OCI-LY1 (cell line): Measurements from ENCODE around the gene CSMD2.

Experiments used
- CTCF ChIP-seq: fragments of 200-600 bp; sonication (generic), shearing (Covaris generic); IDR thresholded peaks from 2 replicates; pipeline ENCODE4 v1.5.1; 2017; ENCODE audit warnings: mild to moderate bottlenecking, antibody characterized with exemption, low read length, moderate library complexity, mixed read lengths
- EZH2 ChIP-seq: fragments of 200-600 bp; sonication (generic), shearing (Covaris generic); IDR thresholded peaks from 2 replicates; pipeline ENCODE4 v1.8.0; 2017; ENCODE audit warnings: borderline replicate concordance, mixed run types, mild to moderate bottlenecking, antibody characterized with exemption, low read length, moderate library complexity, mixed read lengths

DNA sequence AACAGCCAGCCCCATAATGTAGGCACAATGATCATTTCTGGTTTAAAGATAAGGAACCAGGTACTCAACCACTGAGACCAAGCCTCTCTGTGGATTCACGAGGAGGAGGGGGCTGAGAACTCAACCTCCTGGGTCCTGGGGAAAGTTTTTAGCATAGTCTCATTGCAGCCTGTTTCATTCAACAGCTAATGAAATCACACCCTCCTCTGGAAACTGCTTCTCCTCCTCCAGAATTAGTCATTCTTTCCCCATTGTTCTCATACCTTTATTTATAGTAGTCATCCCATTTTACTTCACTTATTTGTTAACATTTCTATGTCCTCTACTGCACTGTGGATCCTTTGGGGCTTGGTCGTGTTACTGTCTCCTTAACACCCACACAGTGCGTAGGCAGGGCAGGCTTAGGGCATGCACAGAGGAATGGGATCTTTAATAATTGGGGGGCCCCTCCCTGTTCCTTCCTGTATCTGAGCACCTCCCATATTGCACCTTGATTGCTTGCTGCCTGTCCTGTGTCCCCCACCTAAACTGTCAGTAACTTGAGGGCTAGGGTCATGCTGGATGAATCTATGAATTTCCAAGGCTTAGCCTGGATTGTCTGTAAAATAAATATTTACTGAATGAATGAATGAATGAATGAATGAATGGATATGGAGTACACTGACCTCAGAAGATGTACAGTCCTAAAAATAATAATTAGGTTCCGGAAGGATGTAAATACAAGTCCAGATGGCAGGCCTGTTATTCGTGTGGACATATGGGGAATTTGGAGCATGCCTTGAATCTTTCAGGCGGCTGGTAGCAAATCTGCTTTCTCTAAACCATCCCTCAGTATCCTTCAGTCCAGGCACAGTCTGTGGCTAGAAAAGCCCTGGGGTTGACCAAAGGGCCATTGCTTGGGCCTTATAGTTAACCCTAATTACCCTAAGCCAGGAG is 455.0 kb downstream of the CSMD2 start:
- TF ChIP-seq CTCF (no peak), EZH2 (no peak)
